HL-60/S4 (cell line): ENCODE data around the gene MATN4.

Source experiments
- in situ Hi-C: fragments of 300-500 bp; cut with MboI; formaldehyde crosslinking; loops from 2 replicates; pipeline ENCODE4 v1.14.3; 2022; ENCODE audit warnings: low sequenced_read_pairs

The MATN4 gene

DNA sequence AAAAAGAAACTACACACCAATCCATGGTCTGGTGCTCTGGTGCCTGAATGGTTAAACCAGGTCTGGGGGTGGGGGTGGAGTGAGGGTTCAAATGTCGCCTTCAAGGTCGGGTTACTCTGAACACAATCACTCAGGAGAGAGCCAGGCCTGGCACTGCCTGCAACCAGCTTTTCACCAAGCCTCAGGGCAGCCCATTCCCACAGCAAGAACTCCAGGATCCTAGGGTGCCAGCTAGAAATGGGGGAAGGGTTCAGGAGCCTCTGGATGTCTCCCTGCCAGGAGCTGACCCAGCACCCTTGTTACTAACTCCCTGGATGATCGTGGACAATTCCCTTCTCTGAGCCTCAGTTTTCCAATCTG is 33.5 kb upstream of the MATN4 start:
- in situ Hi-C loops: no loop called here

DNA sequence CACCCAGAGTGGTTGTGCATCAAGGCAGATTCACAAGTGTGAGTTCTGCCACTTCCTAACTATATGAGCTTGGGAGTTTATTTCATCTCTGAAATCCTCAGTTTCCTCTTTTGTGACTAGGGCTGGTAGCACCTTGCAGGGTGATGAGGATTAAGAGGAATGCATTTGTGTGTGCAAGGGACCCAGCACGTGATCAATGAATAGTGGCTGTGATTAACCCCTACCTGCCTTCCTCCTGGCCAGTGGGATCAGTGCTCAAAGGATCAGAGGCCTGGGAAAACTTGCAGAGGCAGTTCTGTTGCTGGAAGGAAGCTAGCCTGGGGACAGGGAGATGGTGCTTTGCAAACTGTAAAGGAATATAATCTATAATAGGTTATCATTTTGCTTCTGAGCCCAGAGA is 32.9 kb upstream of the MATN4 start:
- in situ Hi-C loops: no loop called here

DNA sequence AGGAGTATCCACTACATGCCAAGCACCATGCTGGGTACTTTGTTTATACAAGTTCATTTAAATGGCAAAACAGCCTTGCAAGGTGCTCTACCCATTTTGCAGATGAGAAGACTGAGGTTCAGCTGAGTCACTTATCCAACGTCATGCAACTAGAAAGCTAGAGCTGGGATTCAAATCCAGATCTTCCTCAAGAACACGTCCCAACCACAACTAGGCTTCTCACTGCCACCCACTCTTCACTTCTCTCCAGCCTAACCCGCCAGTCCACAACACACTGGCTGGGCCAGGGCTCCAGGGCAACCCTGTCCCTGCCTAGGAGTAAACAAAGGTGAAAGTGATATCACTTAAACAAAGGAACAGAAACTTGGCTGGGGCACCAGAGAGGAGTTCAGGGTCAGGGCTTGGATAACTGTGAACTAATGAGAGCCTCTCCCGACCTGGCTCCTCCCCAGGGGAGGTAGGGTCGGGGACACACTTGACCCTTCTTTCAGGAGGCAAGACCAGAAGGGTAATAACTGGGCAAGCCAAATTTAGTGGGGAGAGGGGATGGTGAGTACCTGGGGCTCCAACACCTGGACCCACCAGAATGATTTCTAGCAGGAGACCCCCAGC is 32.2 kb upstream of the MATN4 start:
- in situ Hi-C loops: no loop called here

- in situ Hi-C loops: no loop called here
Measured at GRCh38 chr20:45339799-45340198, 31.7 kb upstream of the MATN4 start.

- in situ Hi-C loops: no loop called here
Measured at GRCh38 chr20:45339084-45339483, 31.0 kb upstream of the MATN4 start.

DNA sequence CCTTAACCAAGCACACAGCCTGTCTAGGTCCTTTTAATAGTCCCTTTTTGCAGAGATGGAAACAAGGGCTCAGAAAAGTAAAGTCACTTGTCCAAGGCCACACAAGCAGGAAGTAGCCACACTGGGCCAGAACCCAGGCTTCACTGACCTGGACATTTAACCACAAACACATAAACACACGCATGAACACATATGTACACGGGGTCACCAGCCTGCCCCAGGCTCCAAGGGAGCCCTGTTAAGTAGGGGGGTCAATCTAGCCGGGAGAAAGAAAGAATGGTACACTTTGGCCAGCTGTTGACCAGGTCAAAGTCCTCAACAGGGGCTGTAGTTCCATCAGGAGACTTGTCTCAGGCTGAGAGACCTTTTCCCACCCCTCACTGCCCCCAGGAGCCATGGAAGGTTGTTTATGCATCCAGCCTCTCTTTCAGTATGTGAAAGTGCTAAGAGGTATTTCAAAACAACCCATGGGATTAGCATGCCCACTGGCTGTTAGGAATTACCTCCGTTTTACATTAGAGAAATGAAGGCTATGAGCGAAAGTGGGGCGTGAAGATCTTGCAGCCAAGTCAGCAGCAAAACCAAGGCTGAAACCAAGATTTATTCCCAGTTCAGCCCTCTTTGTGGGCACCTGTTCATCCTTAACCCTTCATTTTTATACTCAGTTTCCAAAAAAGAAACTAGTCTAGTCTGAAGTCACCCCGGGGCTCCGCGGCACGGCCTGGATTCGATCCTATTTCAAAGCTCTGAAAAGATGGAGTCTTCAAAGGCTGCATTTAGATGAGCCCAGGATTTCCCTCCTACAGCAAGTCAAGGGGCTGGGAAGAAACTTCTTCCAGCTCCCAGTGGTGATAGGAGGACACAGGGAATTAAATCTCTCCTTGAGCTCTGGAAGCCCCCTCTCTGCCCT is 30.3 kb upstream of the MATN4 start:
- in situ Hi-C loops: no loop called here

GRCh38 chr20:45337367-45338120 is 29.4 kb upstream of the MATN4 start:
- in situ Hi-C loops: no loop called here

- in situ Hi-C loops: no loop called here
Measured at GRCh38 chr20:45336530-45337366, 28.6 kb upstream of the MATN4 start.

- in situ Hi-C loops: no loop called here
Measured at GRCh38 chr20:45330476-45330875, 22.4 kb upstream of the MATN4 start.

- in situ Hi-C loops: loop anchor here (10.0 kb wide), 2 partner anchors 105 to 445 kb away; no protein-coding TSS in a partner anchor
Measured at GRCh38 chr20:45329497-45330319, 21.6 kb upstream of the MATN4 start.

- in situ Hi-C loops: loop anchor here (10.0 kb wide), 2 partner anchors 106 to 446 kb away; no protein-coding TSS in a partner anchor
Measured at GRCh38 chr20:45328451-45328850, 20.4 kb upstream of the MATN4 start.

GRCh38 chr20:45325371-45325770 is 17.3 kb upstream of the MATN4 start:
- in situ Hi-C loops: loop anchor here (10.0 kb wide), 2 partner anchors 109 to 449 kb away; no protein-coding TSS in a partner anchor

DNA sequence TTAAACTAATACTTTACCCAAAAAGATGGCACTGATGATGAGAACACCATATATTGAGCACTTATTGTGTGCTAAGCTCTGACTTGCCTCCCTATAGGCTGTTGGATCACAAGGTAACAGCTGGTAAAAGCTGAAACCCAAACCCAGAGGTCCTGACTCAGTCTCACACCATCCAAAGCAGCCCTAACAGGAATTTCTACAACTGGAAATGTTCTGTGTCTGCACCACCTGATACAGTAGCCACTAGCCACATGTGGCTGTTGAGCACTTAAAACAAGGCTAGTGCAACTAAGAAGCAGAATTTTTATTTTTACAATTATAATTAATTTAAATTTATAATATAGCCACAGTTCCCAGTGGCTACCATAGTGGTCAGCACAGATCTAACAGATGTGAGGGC is 15.6 kb upstream of the MATN4 start:
- in situ Hi-C loops: loop anchor here (10.0 kb wide), 2 partner anchors 111 to 451 kb away; no protein-coding TSS in a partner anchor

DNA sequence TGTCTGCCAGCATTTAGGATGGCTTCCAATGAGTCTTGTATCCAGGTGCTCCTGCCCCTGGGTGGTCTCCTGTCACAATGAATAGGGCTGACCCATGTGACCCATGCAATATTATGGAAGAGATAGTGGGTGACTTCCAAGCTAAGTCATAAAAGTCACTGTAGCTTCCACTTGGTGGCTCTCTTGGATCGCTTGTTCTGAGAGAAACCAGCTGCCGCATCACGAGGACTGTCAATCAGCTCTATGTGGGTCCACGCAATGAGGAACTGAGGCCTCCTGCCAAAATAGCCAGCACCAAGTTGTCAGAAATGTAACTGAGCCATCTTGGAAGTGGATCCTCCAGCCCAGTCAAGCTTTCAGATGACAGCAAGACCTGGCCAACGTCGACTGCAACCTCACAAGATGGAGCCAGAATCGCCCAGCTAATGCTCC is 14.9 kb upstream of the MATN4 start:
- in situ Hi-C loops: loop anchor here (10.0 kb wide), 2 partner anchors 112 to 452 kb away; no protein-coding TSS in a partner anchor

DNA sequence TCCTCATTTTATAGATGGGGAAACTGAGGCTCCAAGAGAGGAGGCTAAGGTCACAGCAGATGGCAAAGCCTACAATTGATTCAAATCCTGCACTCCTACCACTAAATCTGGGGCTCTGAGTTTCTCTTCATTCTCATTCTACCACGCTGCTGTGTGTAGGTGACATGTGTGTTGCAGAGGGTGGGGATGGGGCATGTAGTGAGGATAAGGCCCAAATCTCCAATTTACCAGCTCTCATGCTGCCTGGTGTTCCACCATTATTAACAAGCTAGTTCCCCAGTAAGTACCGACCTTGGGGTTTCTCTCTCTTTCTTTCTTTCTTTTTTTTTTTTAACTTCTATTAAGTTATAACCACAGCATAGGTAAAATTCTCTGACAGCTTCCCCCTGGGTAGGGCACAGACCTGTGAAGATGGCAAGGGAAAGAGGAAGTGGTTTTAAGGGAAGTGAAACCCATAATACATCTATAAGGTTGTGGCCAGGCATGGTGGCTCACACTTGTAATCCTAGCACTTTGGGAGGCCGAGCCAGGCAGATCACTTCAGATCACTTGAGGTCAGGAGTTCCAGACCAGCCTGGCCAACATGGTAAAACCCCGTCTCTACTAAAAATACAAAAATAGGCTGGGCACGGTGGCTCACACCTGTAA is 13.0 kb upstream of the MATN4 start:
- in situ Hi-C loops: loop anchor here (10.0 kb wide), 2 partner anchors 114 to 454 kb away; no protein-coding TSS in a partner anchor

GRCh38 chr20:45318948-45319347 is 10.8 kb upstream of the MATN4 start:
- in situ Hi-C loops: no loop called here

DNA sequence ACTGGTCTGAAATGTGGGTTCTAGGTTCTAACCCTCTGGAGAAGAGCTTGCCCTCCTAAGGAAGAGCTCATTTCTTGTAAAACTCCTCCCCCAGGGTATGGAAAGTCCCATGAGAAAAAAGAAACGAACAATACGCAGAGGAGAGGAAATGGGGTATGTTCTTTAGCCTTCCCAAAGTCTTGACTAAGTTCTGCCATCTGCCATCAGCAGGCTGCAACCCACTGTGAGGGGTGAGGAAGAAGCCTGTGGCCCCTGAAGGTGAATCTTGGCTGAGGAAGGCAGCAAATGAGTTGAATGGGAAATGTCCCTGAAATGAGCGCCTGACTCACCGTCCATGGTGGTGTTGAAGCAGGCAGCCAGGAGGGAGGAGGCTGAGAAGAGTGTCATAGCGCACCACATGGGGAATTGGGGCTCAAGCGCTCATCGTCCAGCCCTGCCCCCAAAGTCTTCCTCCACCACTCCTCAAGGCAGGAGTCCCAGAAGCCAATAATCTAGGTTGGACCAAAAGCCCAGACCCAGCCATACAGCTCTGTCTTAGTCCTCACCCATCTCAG is 10.4 kb upstream of the MATN4 start:
- in situ Hi-C loops: no loop called here

DNA sequence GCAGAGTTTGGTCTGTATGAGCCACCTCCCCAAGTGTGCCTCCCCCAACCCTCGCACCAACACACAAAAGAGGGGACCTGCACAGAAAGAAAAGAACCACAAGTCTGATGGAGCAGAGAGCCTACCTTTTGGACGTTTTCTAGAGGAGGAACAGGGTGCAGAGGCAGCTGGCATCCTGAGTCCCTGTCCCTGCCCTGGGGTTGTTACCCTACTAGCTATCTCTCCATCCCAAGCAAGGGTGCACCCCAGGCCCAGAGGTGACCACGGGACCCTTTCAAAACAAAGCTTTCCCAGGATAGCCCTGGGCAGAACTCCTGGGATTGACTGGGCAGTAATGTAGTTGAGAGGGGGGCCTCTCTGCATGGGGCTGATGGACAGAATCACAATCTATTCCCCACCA is 9.7 kb upstream of the MATN4 start:
- in situ Hi-C loops: no loop called here
